ENCODE data around the gene SCGB1D1. TPM values are rescaled to one million over a fixed set of nuclear protein-coding genes. Genes with fewer than 3 reads are reported as not detected.

SCGB1D1 gene
- total and polyA plus RNA-seq, 2 experiments from 2014 or later: not detected

DNA sequence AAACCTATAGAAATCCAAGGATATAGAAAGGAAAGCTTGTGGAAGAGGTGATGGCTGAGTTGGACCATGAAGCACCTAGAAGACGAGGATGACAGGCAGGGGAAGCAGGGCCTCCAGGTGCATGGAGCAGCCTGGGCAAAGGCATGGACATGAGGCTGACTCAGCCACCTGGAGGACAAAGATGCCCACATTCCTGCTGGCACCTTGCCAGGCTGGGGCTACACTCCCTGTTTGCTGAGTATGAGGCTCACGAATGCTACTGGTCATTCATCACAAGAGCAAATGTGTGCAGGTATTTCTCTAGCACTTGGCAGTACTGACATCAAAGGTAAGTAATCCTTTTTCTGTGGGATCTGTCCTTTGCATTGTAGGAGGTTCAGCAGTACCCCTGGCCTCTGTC is 11.4 kb downstream of the SCGB1D1 start:
- TF ChIP-seq NANOG (IDR thresholded peaks at IDR 0.05; ENCODE audit: borderline replicate concordance) (no peak), EZH2phosphoT487 (IDR thresholded peaks at IDR 0.05; ENCODE audit: unreplicated experiment) (no peak), JUNB (IDR thresholded peaks at IDR 0.05; ENCODE audit: unreplicated experiment) (no peak), CREB1 (CRISPR knock-in tag; IDR thresholded peaks at IDR 0.05; ENCODE audit: low read depth) (no peak), EZH2 (IDR thresholded peaks at IDR 0.05; ENCODE audit: low read depth, unreplicated experiment) (no peak), STAT1 (IDR thresholded peaks at IDR 0.05; ENCODE audit: unreplicated experiment) (no peak), ZNF114 (CRISPR knock-in tag; IDR thresholded peaks at IDR 0.05) (no peak), ZNF331 (CRISPR knock-in tag; IDR thresholded peaks at IDR 0.05; ENCODE audit: low read depth) (no peak), POLR2AphosphoS5 (IDR thresholded peaks at IDR 0.05; ENCODE audit: low read depth) (no peak)
- TF ChIP-seq, protein P1, sequence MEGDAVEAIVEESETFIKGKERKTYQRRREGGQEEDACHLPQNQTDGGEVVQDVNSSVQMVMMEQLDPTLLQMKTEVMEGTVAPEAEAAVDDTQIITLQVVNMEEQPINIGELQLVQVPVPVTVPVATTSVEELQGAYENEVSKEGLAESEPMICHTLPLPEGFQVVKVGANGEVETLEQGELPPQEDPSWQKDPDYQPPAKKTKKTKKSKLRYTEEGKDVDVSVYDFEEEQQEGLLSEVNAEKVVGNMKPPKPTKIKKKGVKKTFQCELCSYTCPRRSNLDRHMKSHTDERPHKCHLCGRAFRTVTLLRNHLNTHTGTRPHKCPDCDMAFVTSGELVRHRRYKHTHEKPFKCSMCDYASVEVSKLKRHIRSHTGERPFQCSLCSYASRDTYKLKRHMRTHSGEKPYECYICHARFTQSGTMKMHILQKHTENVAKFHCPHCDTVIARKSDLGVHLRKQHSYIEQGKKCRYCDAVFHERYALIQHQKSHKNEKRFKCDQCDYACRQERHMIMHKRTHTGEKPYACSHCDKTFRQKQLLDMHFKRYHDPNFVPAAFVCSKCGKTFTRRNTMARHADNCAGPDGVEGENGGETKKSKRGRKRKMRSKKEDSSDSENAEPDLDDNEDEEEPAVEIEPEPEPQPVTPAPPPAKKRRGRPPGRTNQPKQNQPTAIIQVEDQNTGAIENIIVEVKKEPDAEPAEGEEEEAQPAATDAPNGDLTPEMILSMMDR (conservative IDR thresholded peaks at IDR 0.05; ENCODE audit: low read depth in 2 of 2): no peak
- TF ChIP-seq, protein P2, sequence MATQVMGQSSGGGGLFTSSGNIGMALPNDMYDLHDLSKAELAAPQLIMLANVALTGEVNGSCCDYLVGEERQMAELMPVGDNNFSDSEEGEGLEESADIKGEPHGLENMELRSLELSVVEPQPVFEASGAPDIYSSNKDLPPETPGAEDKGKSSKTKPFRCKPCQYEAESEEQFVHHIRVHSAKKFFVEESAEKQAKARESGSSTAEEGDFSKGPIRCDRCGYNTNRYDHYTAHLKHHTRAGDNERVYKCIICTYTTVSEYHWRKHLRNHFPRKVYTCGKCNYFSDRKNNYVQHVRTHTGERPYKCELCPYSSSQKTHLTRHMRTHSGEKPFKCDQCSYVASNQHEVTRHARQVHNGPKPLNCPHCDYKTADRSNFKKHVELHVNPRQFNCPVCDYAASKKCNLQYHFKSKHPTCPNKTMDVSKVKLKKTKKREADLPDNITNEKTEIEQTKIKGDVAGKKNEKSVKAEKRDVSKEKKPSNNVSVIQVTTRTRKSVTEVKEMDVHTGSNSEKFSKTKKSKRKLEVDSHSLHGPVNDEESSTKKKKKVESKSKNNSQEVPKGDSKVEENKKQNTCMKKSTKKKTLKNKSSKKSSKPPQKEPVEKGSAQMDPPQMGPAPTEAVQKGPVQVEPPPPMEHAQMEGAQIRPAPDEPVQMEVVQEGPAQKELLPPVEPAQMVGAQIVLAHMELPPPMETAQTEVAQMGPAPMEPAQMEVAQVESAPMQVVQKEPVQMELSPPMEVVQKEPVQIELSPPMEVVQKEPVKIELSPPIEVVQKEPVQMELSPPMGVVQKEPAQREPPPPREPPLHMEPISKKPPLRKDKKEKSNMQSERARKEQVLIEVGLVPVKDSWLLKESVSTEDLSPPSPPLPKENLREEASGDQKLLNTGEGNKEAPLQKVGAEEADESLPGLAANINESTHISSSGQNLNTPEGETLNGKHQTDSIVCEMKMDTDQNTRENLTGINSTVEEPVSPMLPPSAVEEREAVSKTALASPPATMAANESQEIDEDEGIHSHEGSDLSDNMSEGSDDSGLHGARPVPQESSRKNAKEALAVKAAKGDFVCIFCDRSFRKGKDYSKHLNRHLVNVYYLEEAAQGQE (IDR thresholded peaks at IDR 0.05; ENCODE audit: unreplicated experiment): no peak
- TF ChIP-seq, protein P3, sequence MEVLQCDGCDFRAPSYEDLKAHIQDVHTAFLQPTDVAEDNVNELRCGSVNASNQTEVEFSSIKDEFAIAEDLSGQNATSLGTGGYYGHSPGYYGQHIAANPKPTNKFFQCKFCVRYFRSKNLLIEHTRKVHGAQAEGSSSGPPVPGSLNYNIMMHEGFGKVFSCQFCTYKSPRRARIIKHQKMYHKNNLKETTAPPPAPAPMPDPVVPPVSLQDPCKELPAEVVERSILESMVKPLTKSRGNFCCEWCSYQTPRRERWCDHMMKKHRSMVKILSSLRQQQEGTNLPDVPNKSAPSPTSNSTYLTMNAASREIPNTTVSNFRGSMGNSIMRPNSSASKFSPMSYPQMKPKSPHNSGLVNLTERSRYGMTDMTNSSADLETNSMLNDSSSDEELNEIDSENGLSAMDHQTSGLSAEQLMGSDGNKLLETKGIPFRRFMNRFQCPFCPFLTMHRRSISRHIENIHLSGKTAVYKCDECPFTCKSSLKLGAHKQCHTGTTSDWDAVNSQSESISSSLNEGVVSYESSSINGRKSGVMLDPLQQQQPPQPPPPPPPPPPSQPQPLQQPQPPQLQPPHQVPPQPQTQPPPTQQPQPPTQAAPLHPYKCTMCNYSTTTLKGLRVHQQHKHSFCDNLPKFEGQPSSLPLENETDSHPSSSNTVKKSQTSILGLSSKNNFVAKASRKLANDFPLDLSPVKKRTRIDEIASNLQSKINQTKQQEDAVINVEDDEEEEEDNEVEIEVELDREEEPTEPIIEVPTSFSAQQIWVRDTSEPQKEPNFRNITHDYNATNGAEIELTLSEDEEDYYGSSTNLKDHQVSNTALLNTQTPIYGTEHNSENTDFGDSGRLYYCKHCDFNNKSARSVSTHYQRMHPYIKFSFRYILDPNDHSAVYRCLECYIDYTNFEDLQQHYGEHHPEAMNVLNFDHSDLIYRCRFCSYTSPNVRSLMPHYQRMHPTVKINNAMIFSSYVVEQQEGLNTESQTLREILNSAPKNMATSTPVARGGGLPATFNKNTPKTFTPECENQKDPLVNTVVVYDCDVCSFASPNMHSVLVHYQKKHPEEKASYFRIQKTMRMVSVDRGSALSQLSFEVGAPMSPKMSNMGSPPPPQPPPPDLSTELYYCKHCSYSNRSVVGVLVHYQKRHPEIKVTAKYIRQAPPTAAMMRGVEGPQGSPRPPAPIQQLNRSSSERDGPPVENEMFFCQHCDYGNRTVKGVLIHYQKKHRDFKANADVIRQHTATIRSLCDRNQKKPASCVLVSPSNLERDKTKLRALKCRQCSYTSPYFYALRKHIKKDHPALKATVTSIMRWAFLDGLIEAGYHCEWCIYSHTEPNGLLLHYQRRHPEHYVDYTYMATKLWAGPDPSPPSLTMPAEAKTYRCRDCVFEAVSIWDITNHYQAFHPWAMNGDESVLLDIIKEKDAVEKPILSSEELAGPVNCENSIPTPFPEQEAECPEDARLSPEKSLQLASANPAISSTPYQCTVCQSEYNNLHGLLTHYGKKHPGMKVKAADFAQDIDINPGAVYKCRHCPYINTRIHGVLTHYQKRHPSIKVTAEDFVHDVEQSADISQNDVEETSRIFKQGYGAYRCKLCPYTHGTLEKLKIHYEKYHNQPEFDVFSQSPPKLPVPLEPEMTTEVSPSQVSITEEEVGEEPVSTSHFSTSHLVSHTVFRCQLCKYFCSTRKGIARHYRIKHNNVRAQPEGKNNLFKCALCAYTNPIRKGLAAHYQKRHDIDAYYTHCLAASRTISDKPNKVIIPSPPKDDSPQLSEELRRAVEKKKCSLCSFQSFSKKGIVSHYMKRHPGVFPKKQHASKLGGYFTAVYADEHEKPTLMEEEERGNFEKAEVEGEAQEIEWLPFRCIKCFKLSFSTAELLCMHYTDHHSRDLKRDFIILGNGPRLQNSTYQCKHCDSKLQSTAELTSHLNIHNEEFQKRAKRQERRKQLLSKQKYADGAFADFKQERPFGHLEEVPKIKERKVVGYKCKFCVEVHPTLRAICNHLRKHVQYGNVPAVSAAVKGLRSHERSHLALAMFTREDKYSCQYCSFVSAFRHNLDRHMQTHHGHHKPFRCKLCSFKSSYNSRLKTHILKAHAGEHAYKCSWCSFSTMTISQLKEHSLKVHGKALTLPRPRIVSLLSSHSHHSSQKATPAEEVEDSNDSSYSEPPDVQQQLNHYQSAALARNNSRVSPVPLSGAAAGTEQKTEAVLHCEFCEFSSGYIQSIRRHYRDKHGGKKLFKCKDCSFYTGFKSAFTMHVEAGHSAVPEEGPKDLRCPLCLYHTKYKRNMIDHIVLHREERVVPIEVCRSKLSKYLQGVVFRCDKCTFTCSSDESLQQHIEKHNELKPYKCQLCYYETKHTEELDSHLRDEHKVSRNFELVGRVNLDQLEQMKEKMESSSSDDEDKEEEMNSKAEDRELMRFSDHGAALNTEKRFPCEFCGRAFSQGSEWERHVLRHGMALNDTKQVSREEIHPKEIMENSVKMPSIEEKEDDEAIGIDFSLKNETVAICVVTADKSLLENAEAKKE (CRISPR knock-in tag; IDR thresholded peaks at IDR 0.05): no peak
- TF ChIP-seq, protein P4, sequence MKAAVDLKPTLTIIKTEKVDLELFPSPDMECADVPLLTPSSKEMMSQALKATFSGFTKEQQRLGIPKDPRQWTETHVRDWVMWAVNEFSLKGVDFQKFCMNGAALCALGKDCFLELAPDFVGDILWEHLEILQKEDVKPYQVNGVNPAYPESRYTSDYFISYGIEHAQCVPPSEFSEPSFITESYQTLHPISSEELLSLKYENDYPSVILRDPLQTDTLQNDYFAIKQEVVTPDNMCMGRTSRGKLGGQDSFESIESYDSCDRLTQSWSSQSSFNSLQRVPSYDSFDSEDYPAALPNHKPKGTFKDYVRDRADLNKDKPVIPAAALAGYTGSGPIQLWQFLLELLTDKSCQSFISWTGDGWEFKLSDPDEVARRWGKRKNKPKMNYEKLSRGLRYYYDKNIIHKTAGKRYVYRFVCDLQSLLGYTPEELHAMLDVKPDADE (IDR thresholded peaks at IDR 0.05): no peak
- Histone ChIP-seq H3K79me2 (replicated peaks; ENCODE audit: insufficient read depth) (no peaks in the 10 kb centered on the region), H2AFZ (no peak overlapping the region), H3K4me3 (no peak overlapping the region), H4K20me1 (replicated peaks; ENCODE audit: insufficient read depth) (no peaks in the 10 kb centered on the region), H3K4me2 (no peak overlapping the region), H3K27ac (ENCODE audit: low read depth) (no peak overlapping the region), H3F3A (replicated peaks; ENCODE audit: low read depth) (no peaks in the 10 kb centered on the region), H3K9me2 (ENCODE audit: insufficient read depth) (no peaks in the 10 kb centered on the region), H3K27me3 (ENCODE audit: insufficient read depth) (no peaks in the 10 kb centered on the region), H3K4me1 (ENCODE audit: insufficient read depth) (no peaks in the 10 kb centered on the region), H3K36me3 (ENCODE audit: insufficient read depth) (no peaks in the 10 kb centered on the region)
- DNase-seq (ENCODE audit: low spot score) (no peak), ATAC-seq (no peak)
- no peak overlapping the region for H3K27ac Mint-ChIP-seq
- no peaks in the 10 kb centered on the region for H3K4me1 Mint-ChIP-seq
- H3K4me3 Mint-ChIP-seq: no peak overlapping the region
- H3K9me3 Mint-ChIP-seq: no peaks in the 10 kb centered on the region
- no peaks in the 10 kb centered on the region for H3K36me3 Mint-ChIP-seq (ENCODE audit: low read depth)
- peaks cover 7% of the 10 kb centered on the region for H3K27me3 Mint-ChIP-seq (ENCODE audit: insufficient read depth, low read depth, poor library complexity)

Measured in GM23338 (cell line).